SK-N-MC (cell line): Measurements from ENCODE around the gene MRTFA.

Source experiments
- DNase-seq: peaks from one replicate; pipeline ENCODE4 v3.0.0-alpha.2; 2011; ENCODE audit warnings: low read depth, low spot score
- H3K27ac ChIP-seq: fragments of 200-600 bp; sonication (generic); 2 replicates; pipeline ENCODE4 v1.5.1; 2016; ENCODE audit warnings: mixed run types
- H3K36me3 ChIP-seq: fragments of 200-600 bp; sonication (generic); 2 replicates; pipeline ENCODE4 v1.6.1; 2017; ENCODE audit warnings: antibody characterized with exemption, low read length, mixed read lengths; ENCODE audit not compliant: insufficient read depth
- H3K4me3 ChIP-seq: fragments of 200-600 bp; sonication (generic); 2 replicates; pipeline ENCODE4 v1.5.1; 2016
- H3K9ac ChIP-seq: fragments of 200-600 bp; sonication (generic); 2 replicates; pipeline ENCODE4 v1.8.0; 2017; ENCODE audit warnings: mixed run types, mixed read lengths; ENCODE audit not compliant: insufficient read length
- H3K9me3 ChIP-seq: fragments of 200-600 bp; sonication (generic); 2 replicates; pipeline ENCODE4 v1.6.1; 2017; ENCODE audit warnings: low read depth, mild to moderate bottlenecking, antibody characterized with exemption, low read length, moderate library complexity, mixed read lengths
- EZH2 ChIP-seq: fragments of 200-600 bp; sonication (generic); IDR thresholded peaks from one replicate; pipeline ENCODE4 v1.6.1; 2017; ENCODE audit warnings: antibody characterized with exemption
- FOXP2 ChIP-seq: optimal IDR thresholded peaks from 2 replicates; pipeline ENCODE3; 2011; ENCODE audit warnings: mild to moderate bottlenecking, moderate library complexity; ENCODE audit not compliant: insufficient read depth; ENCODE audit errors: extremely low read length, control extremely low read depth
- POLR2AphosphoS5 ChIP-seq: IDR thresholded peaks from 2 replicates; pipeline ENCODE4 v1.6.1; 2012; ENCODE audit warnings: mild to moderate bottlenecking, low read depth, low read length, borderline replicate concordance

MRTFA gene

DNA sequence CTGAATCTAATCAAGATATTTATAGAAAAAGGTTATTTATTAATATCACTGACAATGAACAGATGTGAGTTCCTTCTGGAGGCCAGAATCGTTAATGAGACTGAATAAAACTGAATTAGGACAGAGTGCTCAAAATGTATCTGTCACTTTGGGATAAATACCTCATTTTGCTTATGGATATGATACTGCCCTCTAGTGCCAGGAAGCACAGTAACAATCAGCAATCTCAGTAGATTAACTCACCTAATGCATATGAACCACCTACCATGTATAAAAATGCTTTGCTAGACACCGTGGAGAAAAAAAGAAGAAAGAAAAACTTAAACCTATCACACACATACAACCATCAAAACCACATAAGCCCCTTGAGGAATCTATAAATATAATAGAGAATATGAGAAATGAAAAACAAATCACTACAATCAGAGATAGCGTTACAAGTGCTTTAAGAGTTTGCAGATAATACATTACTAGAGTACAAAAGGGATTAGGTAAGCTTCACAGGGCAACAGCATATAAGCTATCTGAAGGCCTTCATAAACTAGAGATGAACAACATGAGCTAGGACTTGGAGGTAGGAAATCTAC lies 148.8 kb downstream of the MRTFA start:
- Histone ChIP-seq H3K4me3 (no peak overlapping the region), H3K36me3 (no peaks in the 10 kb centered on the region), H3K27ac (no peak overlapping the region), H3K9me3 (no peaks in the 10 kb centered on the region), H3K9ac (no peak overlapping the region)
- DNase-seq: no peak
- TF ChIP-seq FOXP2 (no peak), POLR2AphosphoS5 (no peak), EZH2 (no peak)

DNA sequence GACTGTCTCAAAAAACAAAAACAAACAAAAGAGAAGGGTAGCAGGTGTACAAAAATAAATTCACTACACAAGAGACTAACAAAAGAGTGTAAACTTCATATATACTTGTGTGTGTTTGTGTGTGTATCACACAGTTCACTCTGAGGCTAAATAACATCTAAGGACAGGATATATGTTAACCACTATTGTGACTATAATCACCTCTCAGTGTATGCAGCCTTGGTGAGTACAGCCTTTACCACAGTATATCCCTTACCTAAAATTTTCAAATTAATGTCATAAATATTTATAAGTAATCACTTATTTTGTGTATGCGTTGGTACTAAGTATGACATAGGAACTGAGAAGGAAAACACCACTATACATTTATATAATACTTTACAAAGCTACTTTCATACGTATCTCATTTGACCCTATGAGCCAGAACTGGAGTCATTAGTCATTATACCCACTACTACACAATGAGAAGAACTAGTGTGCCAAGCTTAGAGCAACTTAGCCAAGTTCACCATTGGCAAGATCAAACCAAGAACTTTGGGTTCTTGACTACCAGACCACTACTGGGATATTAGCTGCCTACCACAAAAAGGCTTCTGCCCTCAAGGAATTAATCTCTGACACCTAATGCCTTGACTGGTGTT lies 149.4 kb downstream of the MRTFA start:
- DNase-seq: no peak
- Histone ChIP-seq H3K9ac (no peak overlapping the region), H3K4me3 (no peak overlapping the region), H3K27ac (peak overlapping the region; percentile 84), H3K9me3 (no peaks in the 10 kb centered on the region), H3K36me3 (no peaks in the 10 kb centered on the region)
- TF ChIP-seq POLR2AphosphoS5: no peak
- no peak for TF ChIP-seq EZH2
- TF ChIP-seq FOXP2: no peak

DNA sequence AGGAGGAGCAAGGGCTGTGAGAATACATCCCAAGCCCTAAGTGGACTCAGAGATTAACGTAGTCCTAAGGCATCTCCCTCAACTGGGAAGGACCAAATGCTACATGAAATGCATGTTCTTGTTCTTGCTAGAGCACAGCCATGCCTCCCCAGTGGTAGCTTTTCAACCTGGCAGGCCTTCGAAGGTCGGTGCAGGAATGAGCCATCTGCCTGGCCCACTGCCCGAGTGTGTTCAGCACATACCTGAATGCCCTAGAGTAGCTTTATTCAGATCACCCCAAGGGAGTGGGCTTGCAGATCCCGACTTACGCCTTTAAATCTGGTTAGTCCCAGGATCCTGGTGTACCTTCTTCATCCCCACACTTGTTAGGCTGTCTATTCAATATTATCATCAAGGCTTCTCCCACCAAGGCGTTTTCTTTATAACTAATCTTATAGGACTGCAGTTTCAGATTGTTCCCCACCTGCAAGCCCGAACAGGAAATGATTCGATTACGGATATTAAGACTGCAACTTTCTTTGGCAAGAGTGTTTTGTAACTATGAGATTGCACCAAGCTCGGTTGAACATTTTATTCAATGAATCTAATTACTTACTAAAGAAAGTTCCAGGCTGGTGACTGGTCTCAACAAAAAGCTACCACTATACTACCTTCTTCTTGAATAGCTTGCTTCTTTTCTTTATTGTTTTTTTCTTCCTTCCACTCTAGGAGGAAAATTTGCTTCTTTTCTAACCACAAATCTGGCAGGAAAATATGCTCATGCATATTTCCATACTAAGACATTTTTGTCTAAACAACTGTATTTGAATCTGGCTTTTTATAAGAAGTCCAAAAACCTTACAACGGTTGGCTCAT lies 150.5 kb downstream of the MRTFA start:
- DNase-seq: no peak
- no peaks in the 10 kb centered on the region for H3K9me3 ChIP-seq
- peak overlapping the region; percentile 1 for H3K9ac ChIP-seq
- no peak for TF ChIP-seq EZH2
- TF ChIP-seq FOXP2: no peak
- no peak for TF ChIP-seq POLR2AphosphoS5
- peak overlapping the region; percentile 29 for H3K4me3 ChIP-seq
- H3K27ac ChIP-seq: peak overlapping the region; percentile 84
- no peaks in the 10 kb centered on the region for H3K36me3 ChIP-seq

DNA sequence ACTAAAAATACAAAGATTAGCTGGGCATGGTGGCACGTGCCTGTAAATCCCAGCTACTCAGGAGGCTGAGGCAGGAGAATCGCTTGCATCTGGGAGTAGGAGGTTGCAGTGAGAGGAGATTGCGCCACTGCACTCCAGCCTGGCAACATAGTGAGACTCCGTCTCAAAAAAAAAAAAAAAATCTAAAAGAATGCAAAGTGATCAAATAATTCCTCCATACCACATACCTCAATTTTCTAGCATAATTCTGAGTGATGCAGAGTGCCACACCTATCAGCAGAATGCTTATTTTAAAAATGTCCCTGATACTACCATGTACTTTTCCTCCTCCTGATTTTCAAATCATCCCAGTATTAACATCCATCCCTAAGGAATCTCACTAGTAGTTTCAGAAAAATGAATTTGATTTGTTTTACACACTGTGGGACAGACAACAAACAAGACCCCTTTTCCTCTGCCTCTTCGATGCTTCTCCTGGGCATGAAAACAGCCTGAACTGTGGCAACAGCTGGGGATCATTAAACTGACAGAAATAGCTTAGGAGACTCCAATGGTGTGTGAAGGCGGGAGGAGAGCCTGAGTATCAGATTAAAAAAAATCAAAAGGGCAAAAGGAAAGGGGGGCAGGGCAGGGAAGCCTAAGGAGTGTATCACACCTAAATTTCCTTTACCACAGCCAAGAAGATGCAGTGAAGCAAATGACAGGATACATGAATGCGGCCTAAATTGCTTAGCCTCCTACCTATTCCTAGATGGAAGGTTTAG lies 151.4 kb downstream of the MRTFA start:
- Histone ChIP-seq H3K27ac (peak overlapping the region; percentile 52), H3K9me3 (no peaks in the 10 kb centered on the region), H3K4me3 (0 out of 2 replicates have a peak overlapping the region, but pooled peaks have one; percentile 10), H3K9ac (no peak overlapping the region), H3K36me3 (no peaks in the 10 kb centered on the region)
- no peak for TF ChIP-seq POLR2AphosphoS5
- no peak for DNase-seq

DNA sequence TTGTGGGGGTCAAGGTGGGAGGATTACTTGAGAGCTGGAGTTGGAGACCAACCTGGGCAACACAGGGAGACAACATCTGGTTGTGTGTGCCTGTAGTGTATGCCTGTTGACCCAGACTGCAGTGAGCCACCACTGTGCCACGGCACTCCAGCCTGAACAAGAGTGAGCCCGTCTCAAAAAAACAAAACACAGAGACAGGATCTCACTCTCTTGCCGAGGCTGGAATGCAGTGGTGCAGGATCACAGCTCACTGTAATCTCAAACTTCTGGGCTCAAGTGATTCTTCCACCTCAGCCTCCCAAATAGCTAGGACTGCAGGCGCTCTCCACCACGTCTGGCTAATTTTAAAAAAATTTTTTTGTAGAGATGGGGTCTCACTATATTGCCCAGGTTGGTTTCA lies 153.6 kb downstream of the MRTFA start:
- Histone ChIP-seq H3K36me3 (no peaks in the 10 kb centered on the region), H3K4me3 (no peak overlapping the region), H3K27ac (no peak overlapping the region), H3K9ac (no peak overlapping the region), H3K9me3 (no peaks in the 10 kb centered on the region)
- DNase-seq: no peak
- TF ChIP-seq POLR2AphosphoS5 (no peak), FOXP2 (no peak), EZH2 (no peak)

DNA sequence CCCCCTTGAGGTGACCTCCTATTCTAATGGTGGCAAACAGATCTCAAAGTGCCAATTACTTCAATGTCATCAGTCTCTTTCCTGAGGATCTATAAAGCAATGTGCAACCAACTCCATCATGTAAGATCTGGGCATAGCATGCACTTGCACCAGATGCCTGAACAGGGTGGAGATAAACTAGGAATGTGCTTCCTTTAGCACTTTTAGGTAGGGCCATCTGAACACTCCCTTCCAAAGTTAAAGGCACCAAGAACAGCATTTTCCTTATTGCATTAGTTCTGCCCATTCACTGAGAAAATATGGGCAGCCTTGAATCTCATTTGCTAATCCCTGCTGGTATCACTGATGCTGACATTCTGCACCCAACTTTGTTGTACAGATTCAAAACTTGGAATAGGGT lies 154.1 kb downstream of the MRTFA start:
- Histone ChIP-seq H3K9me3 (no peaks in the 10 kb centered on the region), H3K36me3 (no peaks in the 10 kb centered on the region), H3K9ac (no peak overlapping the region), H3K4me3 (no peak overlapping the region), H3K27ac (no peak overlapping the region)
- no peak for TF ChIP-seq POLR2AphosphoS5
- TF ChIP-seq EZH2: no peak
- TF ChIP-seq FOXP2: no peak
- no peak for DNase-seq

DNA sequence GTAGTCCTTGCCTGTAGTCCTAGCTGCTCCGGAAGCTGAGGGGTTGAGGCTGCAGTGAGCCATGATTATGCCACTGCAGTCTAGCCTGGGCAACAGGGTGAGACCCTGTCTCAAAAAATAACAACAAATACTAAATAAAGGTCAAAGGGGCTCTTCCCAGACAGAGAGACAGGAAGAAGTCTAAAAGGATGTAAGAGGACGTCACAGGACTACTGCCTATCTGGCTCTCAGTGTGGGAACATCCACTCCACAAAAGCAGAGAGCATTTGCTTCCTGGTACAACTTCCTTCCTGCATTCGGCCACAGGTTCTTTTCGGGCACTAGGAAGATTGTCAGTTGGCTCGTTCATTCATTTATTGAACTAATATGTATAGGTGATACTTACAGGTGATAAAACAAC lies 155.5 kb downstream of the MRTFA start:
- Histone ChIP-seq H3K9me3 (no peaks in the 10 kb centered on the region), H3K36me3 (no peaks in the 10 kb centered on the region), H3K9ac (no peak overlapping the region), H3K27ac (no peak overlapping the region), H3K4me3 (no peak overlapping the region)
- DNase-seq: no peak
- TF ChIP-seq FOXP2 (no peak), EZH2 (no peak), POLR2AphosphoS5 (no peak)
